Neural progenitor cell (in vitro differentiated cells): Measurements from ENCODE around the gene DBNDD1. TPM values are rescaled to one million over a fixed set of nuclear protein-coding genes. Genes with fewer than 3 reads are reported as not detected.
A peak's percentile ranks its signal among the peaks of the same experiment; 100 is the strongest.

Experiments used
- DNase-seq: peaks from one replicate; pipeline ENCODE4 v3.0.0-alpha.2; 2016; ENCODE audit warnings: low spot score
- H2AFZ ChIP-seq: fragments of 200-600 bp; sonication (generic); replicated peaks from 2 replicates; pipeline ENCODE4 v1.6.1; 2016; ENCODE audit warnings: antibody characterized with exemption
- H3F3A ChIP-seq: fragments of 200-600 bp; sonication (generic); 2 replicates; pipeline ENCODE4 v1.6.1; 2016; ENCODE audit warnings: antibody characterized with exemption, low read depth
- H3K27ac ChIP-seq: fragments of 200-600 bp; sonication (generic); 2 replicates; pipeline ENCODE4 v1.5.1; 2016; ENCODE audit warnings: mild to moderate bottlenecking
- H3K27me3 ChIP-seq: fragments of 200-600 bp; sonication (generic); 2 replicates; pipeline ENCODE4 v1.6.1; 2016; ENCODE audit warnings: mild to moderate bottlenecking, moderate library complexity
- H3K36me3 ChIP-seq: fragments of 200-600 bp; sonication (generic); 2 replicates; pipeline ENCODE4 v1.5.1; 2016
- H3K4me1 ChIP-seq: fragments of 200-600 bp; sonication (generic); 2 replicates; pipeline ENCODE4 v1.6.1; 2016; ENCODE audit warnings: mixed run types
- H3K4me2 ChIP-seq: fragments of 200-600 bp; sonication (generic); 2 replicates; pipeline ENCODE4 v1.6.1; 2016
- H3K4me3 ChIP-seq: fragments of 200-600 bp; sonication (generic); 2 replicates; pipeline ENCODE4 v1.5.1; 2016
- H3K79me2 ChIP-seq: fragments of 200-600 bp; sonication (generic); 2 replicates; pipeline ENCODE4 v1.6.1; 2016; ENCODE audit warnings: low read depth
- H3K9ac ChIP-seq: fragments of 200-600 bp; sonication (generic); 2 replicates; pipeline ENCODE4 v1.6.1; 2016
- H3K9me3 ChIP-seq: fragments of 200-600 bp; sonication (generic); 2 replicates; pipeline ENCODE4 v1.5.1; 2016; ENCODE audit warnings: low read depth
- H4K20me1 ChIP-seq: fragments of 200-600 bp; sonication (generic); 2 replicates; pipeline ENCODE4 v1.6.1; 2016; ENCODE audit warnings: low read depth
- H3K27ac Mint-ChIP-seq: 3 replicates; pipeline ENCODE4 v1.8.0; 2021; ENCODE audit warnings: mixed read lengths
- H3K27me3 Mint-ChIP-seq: 2 replicates; pipeline ENCODE4 v1.8.0; 2022; ENCODE audit warnings: low read depth, mild to moderate bottlenecking, inconsistent platforms, moderate library complexity, mixed read lengths; ENCODE audit not compliant: insufficient read depth
- H3K36me3 Mint-ChIP-seq: 3 replicates; pipeline ENCODE4 v1.8.0; 2021; ENCODE audit warnings: mixed read lengths
- H3K4me1 Mint-ChIP-seq: 3 replicates; pipeline ENCODE4 v1.8.0; 2021; ENCODE audit warnings: mixed read lengths
- H3K4me3 Mint-ChIP-seq: 3 replicates; pipeline ENCODE4 v1.8.0; 2021; ENCODE audit warnings: mild to moderate bottlenecking, moderate library complexity, mixed read lengths
- H3K9me3 Mint-ChIP-seq: 3 replicates; pipeline ENCODE4 v1.8.0; 2020; ENCODE audit warnings: mixed read lengths
- EZH2 ChIP-seq: fragments of 200-600 bp; sonication (generic); IDR thresholded peaks from 2 replicates; pipeline ENCODE4 v1.6.1; 2017; ENCODE audit warnings: antibody characterized with exemption, mild to moderate bottlenecking, moderate library complexity
- EZH2phosphoT487 ChIP-seq: fragments of 200-600 bp; sonication (generic); IDR thresholded peaks from 2 replicates; pipeline ENCODE4 v1.6.1; 2017; ENCODE audit warnings: antibody characterized with exemption
- total RNA-seq: library from RNA; depleted of rRNA; stranded (reverse); fragments of >200 nt; gene quantifications from 2 replicates; pipeline ENCODE4 v1.2.3, GENCODE V29; 2015; ENCODE audit warnings: low replicate concordance
- TF ChIP-seq, protein P1 (sequence below): fragments of 200-600 bp; sonication (generic); IDR thresholded peaks from 2 replicates; pipeline ENCODE4 v1.5.1; 2017; ENCODE audit warnings: antibody characterized with exemption, mild to moderate bottlenecking

Gene DBNDD1
- total RNA-seq, 1 donor from 2014 or later, result 5.2 TPM

DNA sequence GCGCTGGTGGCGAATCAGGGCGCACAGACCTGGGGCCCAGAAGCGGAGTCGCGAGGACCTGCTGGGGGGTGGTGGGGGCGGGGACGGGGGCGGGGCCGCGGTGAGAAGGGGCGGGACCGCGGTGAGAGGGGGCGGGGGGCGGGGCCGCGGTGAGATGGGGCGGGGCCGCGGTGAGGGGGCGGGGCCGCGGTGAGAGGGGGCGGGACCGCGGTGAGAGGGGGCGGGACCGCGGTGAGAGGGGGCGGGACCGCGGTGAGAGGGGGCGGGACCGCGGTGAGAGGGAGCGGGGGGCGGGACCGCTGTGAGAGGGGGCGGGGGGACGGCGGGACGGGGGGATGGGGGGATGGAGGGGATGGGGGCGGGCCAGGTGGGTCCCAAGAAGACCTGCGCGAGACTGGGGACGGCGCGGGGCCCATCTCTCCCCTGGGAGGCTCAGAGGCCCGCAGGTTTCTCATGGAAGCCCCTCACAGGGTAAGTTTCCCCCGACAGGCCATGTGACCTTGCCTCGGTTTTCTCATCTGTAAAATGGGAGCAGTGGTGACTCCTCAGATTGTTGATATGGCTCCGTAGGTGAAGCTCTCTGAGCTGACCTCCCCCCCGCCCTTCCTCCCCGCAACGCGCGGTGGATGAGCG, 28.6 kb upstream of the DBNDD1 start:
- no peaks in the 10 kb centered on the region for H3K79me2 ChIP-seq
- no peak overlapping the region for H3K27ac Mint-ChIP-seq
- H4K20me1 ChIP-seq, result no peaks in the 10 kb centered on the region
- peak overlapping the region; percentile 38 for H2AFZ ChIP-seq
- no peaks in the 10 kb centered on the region for H3K9me3 ChIP-seq
- H3K36me3 Mint-ChIP-seq, result no peaks in the 10 kb centered on the region
- peak overlapping the region; percentile 67 for H3K4me3 Mint-ChIP-seq
- TF ChIP-seq, protein P1, sequence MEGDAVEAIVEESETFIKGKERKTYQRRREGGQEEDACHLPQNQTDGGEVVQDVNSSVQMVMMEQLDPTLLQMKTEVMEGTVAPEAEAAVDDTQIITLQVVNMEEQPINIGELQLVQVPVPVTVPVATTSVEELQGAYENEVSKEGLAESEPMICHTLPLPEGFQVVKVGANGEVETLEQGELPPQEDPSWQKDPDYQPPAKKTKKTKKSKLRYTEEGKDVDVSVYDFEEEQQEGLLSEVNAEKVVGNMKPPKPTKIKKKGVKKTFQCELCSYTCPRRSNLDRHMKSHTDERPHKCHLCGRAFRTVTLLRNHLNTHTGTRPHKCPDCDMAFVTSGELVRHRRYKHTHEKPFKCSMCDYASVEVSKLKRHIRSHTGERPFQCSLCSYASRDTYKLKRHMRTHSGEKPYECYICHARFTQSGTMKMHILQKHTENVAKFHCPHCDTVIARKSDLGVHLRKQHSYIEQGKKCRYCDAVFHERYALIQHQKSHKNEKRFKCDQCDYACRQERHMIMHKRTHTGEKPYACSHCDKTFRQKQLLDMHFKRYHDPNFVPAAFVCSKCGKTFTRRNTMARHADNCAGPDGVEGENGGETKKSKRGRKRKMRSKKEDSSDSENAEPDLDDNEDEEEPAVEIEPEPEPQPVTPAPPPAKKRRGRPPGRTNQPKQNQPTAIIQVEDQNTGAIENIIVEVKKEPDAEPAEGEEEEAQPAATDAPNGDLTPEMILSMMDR, result no peak
- TF ChIP-seq EZH2, result no peak
- no peak for TF ChIP-seq EZH2phosphoT487
- peaks cover 23% of the 10 kb centered on the region for H3F3A ChIP-seq
- peaks cover 16% of the 10 kb centered on the region for H3K27me3 Mint-ChIP-seq
- H3K27me3 ChIP-seq, result peaks cover 7% of the 10 kb centered on the region
- peak overlapping the region; percentile 46 for H3K4me3 ChIP-seq
- peaks cover 13% of the 10 kb centered on the region for H3K4me1 Mint-ChIP-seq
- H3K27ac ChIP-seq, result no peak overlapping the region
- no peak for DNase-seq
- H3K4me1 ChIP-seq, result peaks cover 10% of the 10 kb centered on the region
- H3K4me2 ChIP-seq, result peak overlapping the region; percentile 90
- no peak overlapping the region for H3K9ac ChIP-seq
- peaks cover 5% of the 10 kb centered on the region for H3K9me3 Mint-ChIP-seq
- no peaks in the 10 kb centered on the region for H3K36me3 ChIP-seq

DNA sequence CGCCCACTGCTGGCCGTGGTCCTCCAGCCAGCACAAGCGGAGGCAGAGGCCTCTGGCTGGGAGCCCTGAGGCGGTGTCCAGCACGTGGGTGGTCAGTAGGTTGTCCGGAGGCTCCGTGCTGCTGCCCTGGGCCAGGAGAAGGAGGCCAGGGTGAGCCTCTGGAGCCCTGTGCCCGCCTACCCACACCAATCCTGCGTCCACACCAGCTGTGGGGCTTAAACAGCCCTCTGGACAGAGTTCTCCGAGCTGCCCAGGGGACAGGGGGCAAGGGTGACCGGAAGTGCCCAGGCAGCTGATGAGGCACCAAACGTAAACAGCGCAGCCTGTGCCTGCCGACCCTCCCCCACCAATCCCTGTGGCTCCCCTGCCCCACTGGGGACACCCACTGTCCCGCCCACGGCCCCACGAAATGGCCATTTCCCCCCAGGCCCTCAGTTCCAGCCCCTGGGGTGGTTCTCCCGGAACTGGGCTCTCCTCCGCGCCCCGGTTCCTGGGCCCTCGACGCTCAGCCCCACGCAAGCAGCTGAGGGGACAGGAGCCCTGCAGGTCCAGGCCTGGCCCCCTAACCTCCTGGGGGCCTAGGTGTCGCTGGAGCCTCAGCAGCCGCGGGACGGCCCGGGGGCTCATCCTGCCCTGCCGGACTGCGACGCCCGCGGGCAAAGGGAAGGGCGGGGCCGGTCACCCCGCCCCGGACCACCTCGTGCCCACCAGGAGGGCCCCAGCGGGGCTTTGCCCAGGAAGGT, 27.9 kb upstream of the DBNDD1 start:
- H2AFZ ChIP-seq, result peak overlapping the region; percentile 38

DNA sequence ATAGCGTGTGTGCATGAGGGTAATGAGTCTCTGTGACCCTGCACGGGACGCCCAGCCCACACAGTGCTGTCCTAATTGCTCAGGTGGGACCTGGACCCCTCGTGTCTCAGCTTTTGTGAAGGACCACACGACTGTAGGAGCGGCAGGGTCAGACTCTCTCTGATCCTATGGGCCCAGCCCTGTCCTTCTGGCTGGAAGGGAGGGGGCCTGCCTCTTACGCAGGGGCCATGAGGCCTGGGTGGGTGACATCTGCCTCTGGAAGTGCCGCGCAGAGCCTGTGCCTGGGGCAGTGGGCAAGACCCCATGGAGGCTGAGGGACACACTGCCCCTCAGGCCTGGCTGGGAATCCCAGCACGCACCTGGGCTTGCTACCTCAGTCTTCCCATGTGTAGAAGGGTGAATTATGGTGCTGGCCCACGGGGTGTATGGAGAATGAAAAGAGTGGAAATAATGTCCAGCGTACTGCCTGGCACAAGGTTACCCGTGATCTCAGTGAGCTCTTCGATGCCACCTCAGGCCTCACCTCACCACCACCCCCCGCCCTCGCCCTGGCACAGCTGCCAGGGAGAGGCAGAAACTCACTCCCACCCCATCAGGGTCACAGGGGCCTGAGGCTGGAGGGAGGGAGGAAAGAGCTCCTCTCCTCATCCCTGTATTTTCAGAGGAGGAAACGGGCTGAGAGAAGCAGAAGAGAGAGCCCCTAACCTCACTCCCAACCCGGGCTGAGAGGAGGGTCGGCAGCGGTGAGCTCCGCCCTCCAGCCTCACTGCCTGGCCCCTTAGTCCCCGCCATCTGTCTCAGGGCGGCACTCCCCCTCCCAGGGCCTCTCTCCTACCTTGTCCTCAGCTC, 27.1 kb upstream of the DBNDD1 start:
- Histone ChIP-seq H2AFZ (peak overlapping the region; percentile 38), H3K27ac (no peak overlapping the region), H3K4me2 (peak overlapping the region; percentile 90), H3F3A (peaks cover 23% of the 10 kb centered on the region), H4K20me1 (no peaks in the 10 kb centered on the region), H3K4me1 (peaks cover 10% of the 10 kb centered on the region), H3K4me3 (peak overlapping the region; percentile 46), H3K36me3 (no peaks in the 10 kb centered on the region), H3K9ac (no peak overlapping the region), H3K9me3 (no peaks in the 10 kb centered on the region), H3K79me2 (no peaks in the 10 kb centered on the region), H3K27me3 (peaks cover 7% of the 10 kb centered on the region)
- Mint-ChIP-seq H3K27me3 (peaks cover 10% of the 10 kb centered on the region), H3K36me3 (no peaks in the 10 kb centered on the region), H3K27ac (no peak overlapping the region), H3K9me3 (no peaks in the 10 kb centered on the region), H3K4me1 (peaks cover 13% of the 10 kb centered on the region), H3K4me3 (peak overlapping the region; percentile 50)
- DNase-seq, result no peak
- no peak for TF ChIP-seq EZH2phosphoT487
- TF ChIP-seq, protein P1, result no peak
- no peak for TF ChIP-seq EZH2

More for the DNA sequence above, 27.9 kb upstream of the DBNDD1 start:
- no peaks in the 10 kb centered on the region for H3K79me2 ChIP-seq
- no peaks in the 10 kb centered on the region for H4K20me1 ChIP-seq
- peak; percentile 94 for DNase-seq
- no peak overlapping the region for H3K9ac ChIP-seq
- peaks cover 23% of the 10 kb centered on the region for H3F3A ChIP-seq
- H3K4me1 ChIP-seq, result peaks cover 10% of the 10 kb centered on the region
- no peak for TF ChIP-seq EZH2
- TF ChIP-seq EZH2phosphoT487, result no peak
- TF ChIP-seq, protein P1, result no peak
- H3K9me3 ChIP-seq, result no peaks in the 10 kb centered on the region
- no peak overlapping the region for H3K27ac ChIP-seq
- peaks cover 7% of the 10 kb centered on the region for H3K27me3 ChIP-seq
- Mint-ChIP-seq H3K9me3 (peaks cover 5% of the 10 kb centered on the region), H3K4me1 (peaks cover 13% of the 10 kb centered on the region), H3K36me3 (no peaks in the 10 kb centered on the region), H3K4me3 (peak overlapping the region; percentile 50), H3K27ac (no peak overlapping the region), H3K27me3 (peaks cover 16% of the 10 kb centered on the region)
- no peaks in the 10 kb centered on the region for H3K36me3 ChIP-seq
- H3K4me3 ChIP-seq, result peak overlapping the region; percentile 46
- H3K4me2 ChIP-seq, result peak overlapping the region; percentile 90
